ENCODE measurements around the gene NAPB. TPM values are rescaled to one million over a fixed set of nuclear protein-coding genes. Genes with fewer than 3 reads are reported as not detected.

The NAPB gene
- 1.8 and 4.6 TPM in 2 replicates for total RNA-seq

GRCh38 chr20:23420943-23421931, at the start of gene NAPB:
TSS of gene NAPB (minus strand) at chr20:23421488. CDS start at chr20:23421402, 86 bp downstream.

DNA sequence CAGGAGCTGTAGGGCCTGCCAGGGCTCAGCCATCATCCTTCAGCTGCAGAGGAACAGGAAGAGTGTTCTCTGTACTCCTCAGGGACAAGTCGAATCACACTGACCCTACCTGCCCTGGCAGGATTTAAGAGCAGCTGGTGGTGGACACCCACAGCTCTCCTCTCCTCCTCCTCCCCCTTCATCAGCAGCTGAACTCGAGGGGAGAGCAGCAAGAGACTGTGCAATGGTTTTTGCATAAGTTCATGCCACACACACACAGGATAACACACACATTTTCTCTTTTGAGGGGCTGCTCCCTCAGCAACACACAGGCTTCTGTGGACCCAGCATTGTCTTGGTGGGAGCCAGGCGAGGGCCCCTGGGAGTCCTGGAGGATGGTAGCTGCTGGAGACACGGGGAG, 31.5 kb upstream of the NAPB start, which contains the start of gene CST11:
CST11 (minus strand) TSS at position 101 of the 400 bp plus-strand sequence; CDS start at position 36, 65 bp downstream.

DNA sequence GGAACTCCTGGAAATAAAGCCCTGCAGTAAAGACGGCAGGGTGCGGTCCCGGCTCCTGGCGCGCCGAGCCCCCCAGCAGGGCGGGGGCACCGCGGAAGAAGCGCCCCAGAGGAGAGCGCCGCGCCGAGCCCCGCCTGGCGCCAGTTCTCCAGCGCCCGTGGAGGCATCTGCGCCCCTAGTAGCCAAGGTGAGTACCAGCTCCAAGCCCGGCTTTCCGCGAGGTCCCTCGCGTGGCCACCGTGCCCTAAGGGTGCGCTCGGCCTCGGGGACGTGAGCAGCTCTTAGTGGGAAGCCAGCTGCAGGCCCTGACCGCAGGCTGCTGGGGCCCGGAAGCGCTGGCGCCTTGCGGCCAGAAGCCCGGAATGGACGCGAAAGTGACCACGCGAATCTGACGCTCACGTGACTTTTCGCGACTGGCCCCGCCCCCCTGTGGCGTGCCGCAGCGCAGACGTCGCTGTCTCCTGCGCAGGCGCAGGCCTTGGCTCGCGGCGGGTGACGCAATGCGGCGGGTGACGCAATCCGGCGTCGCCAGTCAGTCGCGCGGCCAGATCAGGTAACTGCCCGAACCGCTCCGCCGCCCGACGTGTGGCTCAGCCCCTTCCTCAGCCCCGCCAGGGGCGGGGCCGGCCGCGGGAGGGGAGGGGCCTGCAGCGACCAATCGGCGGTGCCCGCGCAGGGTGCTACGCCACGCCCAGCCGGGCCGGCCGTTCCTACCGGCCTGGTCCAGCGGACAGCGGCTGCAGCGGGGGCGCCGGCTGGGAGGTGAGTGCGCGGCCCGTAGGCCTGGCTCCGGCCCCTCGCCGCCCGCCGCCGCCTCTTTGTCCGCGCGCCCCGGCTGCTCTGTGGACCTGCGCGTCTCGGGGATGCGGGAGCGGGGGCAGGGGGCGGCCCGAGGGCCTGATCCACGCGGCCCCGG, 59.6 kb downstream of the NAPB start, which contains the start of gene GZF1:
GZF1 (plus strand) TSS at position 707 of the 916 bp plus-strand sequence. CDS start 2,202 bp downstream, outside the sequence.

GRCh38 chr20:23350196-23350903, 70.9 kb downstream of the NAPB start, which contains the start of gene NXT1:
TSS of gene NXT1 (plus strand) at chr20:23350791. CDS start at chr20:23354042, 3,251 bp downstream.

Other genes starting within 250 kb of the NAPB start
- gene NXT1, start 70.7 kb downstream of the NAPB start, total RNA-seq, result 20.8 and 53.5 TPM in 2 replicates
- gene GZF1, start 59.3 kb downstream of the NAPB start, total RNA-seq, result 9.6 and 11.8 TPM in 2 replicates
- not detected in 2 replicates for gene CSTL1, start 18.2 kb upstream of the NAPB start, total RNA-seq
- gene CST11, start 31.4 kb upstream of the NAPB start, total RNA-seq, result not detected in 2 replicates
- gene CST8, start 69.6 kb upstream of the NAPB start, total RNA-seq, result not detected in 2 replicates
- not detected in 2 replicates for gene CST9L, start 147.0 kb upstream of the NAPB start, total RNA-seq
- gene CST9, start 184.4 kb upstream of the NAPB start, total RNA-seq, result not detected in 2 replicates
- 801 and 827 TPM in 2 replicates for gene CST3, start 216.5 kb upstream of the NAPB start, total RNA-seq